ENCODE data around the gene METTL14.

The METTL14 gene

DNA sequence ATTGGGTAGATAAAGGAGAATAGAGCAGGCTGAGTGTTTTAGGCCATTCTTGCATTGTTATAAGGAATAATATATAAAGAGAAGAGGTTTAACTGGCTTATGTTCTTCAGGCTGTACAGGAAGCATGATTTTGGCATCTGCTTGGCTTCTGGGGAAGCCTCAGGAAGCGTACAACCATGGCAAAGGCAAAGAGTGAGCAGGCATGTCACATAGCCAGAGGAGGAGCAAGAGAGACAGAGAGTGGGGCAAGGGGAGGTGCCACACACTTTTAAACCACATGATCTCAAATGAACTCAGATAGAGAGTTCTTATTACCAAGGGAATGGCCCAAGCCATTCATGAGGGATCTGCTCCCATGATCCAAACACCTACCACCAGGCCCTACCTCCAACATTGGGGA lies 4.4 kb upstream of the METTL14 start:
- peaks cover 3% of the 10 kb centered on the region for H3K4me1 ChIP-seq (ENCODE audit: insufficient read depth, poor library complexity, severe bottlenecking)
- DNase-seq (ENCODE audit: low spot score) (no peak), ATAC-seq (ENCODE audit: low read depth) (no peak)
- H3K9me3 ChIP-seq (ENCODE audit: severe bottlenecking), result no peaks in the 10 kb centered on the region
- no peaks in the 10 kb centered on the region for H3K36me3 ChIP-seq (ENCODE audit: low read depth)
- H3K27ac ChIP-seq (ENCODE audit: poor library complexity, severe bottlenecking), result no peak overlapping the region
- no peaks in the 10 kb centered on the region for H3K27me3 ChIP-seq (ENCODE audit: insufficient read depth, poor library complexity, severe bottlenecking)
- H3K4me3 ChIP-seq (ENCODE audit: severe bottlenecking), result no peak overlapping the region
- TF ChIP-seq, protein P1, sequence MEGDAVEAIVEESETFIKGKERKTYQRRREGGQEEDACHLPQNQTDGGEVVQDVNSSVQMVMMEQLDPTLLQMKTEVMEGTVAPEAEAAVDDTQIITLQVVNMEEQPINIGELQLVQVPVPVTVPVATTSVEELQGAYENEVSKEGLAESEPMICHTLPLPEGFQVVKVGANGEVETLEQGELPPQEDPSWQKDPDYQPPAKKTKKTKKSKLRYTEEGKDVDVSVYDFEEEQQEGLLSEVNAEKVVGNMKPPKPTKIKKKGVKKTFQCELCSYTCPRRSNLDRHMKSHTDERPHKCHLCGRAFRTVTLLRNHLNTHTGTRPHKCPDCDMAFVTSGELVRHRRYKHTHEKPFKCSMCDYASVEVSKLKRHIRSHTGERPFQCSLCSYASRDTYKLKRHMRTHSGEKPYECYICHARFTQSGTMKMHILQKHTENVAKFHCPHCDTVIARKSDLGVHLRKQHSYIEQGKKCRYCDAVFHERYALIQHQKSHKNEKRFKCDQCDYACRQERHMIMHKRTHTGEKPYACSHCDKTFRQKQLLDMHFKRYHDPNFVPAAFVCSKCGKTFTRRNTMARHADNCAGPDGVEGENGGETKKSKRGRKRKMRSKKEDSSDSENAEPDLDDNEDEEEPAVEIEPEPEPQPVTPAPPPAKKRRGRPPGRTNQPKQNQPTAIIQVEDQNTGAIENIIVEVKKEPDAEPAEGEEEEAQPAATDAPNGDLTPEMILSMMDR (IDR thresholded peaks at IDR 0.05; ENCODE audit: poor library complexity, severe bottlenecking), result no peak

DNA sequence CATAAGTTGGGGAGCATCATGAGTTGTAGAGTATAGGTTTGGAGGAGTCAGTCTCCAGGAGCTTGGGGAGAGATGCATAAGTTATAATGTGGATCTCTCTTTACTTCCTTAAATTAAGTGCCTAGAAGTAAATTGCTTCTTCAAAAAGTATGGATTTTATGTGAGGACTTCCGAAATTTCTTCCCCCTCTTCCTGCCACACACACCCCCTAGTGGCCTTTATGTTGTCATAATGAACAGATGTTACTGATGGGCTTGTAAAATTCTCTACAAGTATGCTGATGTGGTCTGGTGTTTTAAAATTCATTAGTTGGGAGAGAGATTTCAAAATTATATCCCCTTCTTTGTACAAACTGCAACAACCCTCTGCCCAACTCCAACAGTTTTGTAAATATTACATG lies 2.3 kb upstream of the METTL14 start:
- Histone ChIP-seq H3K27me3 (ENCODE audit: insufficient read depth, poor library complexity, severe bottlenecking) (no peaks in the 10 kb centered on the region), H3K9me3 (ENCODE audit: severe bottlenecking) (no peaks in the 10 kb centered on the region), H3K27ac (ENCODE audit: poor library complexity, severe bottlenecking) (no peak overlapping the region), H3K4me1 (ENCODE audit: insufficient read depth, poor library complexity, severe bottlenecking) (peaks cover 17% of the 10 kb centered on the region), H3K4me3 (ENCODE audit: severe bottlenecking) (no peak overlapping the region), H3K36me3 (ENCODE audit: low read depth) (peaks cover 10% of the 10 kb centered on the region)
- TF ChIP-seq, protein P1 (IDR thresholded peaks at IDR 0.05; ENCODE audit: poor library complexity, severe bottlenecking), result peak; percentile 64
- ATAC-seq (ENCODE audit: low read depth), result no peak
- DNase-seq (ENCODE audit: low spot score), result no peak

DNA sequence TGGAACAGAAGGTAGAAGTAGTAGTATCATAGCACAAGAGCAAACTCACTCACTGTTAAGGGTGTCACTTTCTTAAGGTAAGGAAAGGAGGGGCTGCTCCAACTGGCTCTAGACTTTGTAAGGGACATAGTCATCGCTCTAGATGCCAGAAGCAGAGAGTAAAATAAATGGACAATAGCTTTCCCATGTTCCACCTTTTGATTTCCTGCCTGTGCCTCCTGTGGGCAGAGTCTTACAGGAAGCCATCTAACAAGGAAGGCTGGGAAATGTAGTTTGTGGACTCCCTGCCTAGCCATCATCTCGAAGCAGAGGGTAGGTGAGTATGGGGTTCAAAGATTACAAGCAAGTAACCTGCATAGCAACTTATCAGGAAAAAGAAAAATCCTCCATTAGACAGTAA lies 1.7 kb upstream of the METTL14 start:
- TF ChIP-seq, protein P1 (IDR thresholded peaks at IDR 0.05; ENCODE audit: poor library complexity, severe bottlenecking), result no peak
- H3K36me3 ChIP-seq (ENCODE audit: low read depth), result peaks cover 16% of the 10 kb centered on the region
- H3K27me3 ChIP-seq (ENCODE audit: insufficient read depth, poor library complexity, severe bottlenecking), result no peaks in the 10 kb centered on the region
- peaks cover 17% of the 10 kb centered on the region for H3K4me1 ChIP-seq (ENCODE audit: insufficient read depth, poor library complexity, severe bottlenecking)
- no peak overlapping the region for H3K27ac ChIP-seq (ENCODE audit: poor library complexity, severe bottlenecking)
- H3K4me3 ChIP-seq (ENCODE audit: severe bottlenecking), result no peak overlapping the region
- DNase-seq (ENCODE audit: low spot score), result no peak
- ATAC-seq (ENCODE audit: low read depth), result no peak
- H3K9me3 ChIP-seq (ENCODE audit: severe bottlenecking), result no peaks in the 10 kb centered on the region

DNA sequence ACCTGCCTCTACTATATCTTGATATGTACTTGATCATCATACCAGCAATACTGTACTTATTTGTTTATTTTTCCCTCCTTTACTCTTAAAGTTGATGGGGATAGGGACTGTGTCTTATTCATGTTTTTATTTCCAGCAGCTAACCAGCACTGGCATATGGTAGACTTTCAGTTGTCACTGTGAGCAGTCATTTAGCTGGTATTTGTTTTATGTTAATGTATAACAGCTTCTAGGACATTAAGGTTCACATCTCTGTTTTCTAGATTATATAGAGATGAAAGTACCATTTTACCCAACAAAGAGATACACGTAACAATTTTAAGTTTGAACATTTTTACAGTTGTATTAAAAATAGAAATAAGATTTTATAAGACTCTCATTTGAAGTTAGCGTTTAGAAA lies 17.9 kb downstream of the METTL14 start:
- ATAC-seq (ENCODE audit: low read depth) (no peak), DNase-seq (ENCODE audit: low spot score) (no peak)
- no peaks in the 10 kb centered on the region for H3K4me1 ChIP-seq (ENCODE audit: insufficient read depth, poor library complexity, severe bottlenecking)
- H3K4me3 ChIP-seq (ENCODE audit: severe bottlenecking), result no peak overlapping the region
- H3K27me3 ChIP-seq (ENCODE audit: insufficient read depth, poor library complexity, severe bottlenecking), result no peaks in the 10 kb centered on the region
- no peak overlapping the region for H3K27ac ChIP-seq (ENCODE audit: poor library complexity, severe bottlenecking)
- TF ChIP-seq, protein P1 (IDR thresholded peaks at IDR 0.05; ENCODE audit: poor library complexity, severe bottlenecking), result no peak
- H3K9me3 ChIP-seq (ENCODE audit: severe bottlenecking), result no peaks in the 10 kb centered on the region
- H3K36me3 ChIP-seq (ENCODE audit: low read depth), result peaks cover 87% of the 10 kb centered on the region

DNA sequence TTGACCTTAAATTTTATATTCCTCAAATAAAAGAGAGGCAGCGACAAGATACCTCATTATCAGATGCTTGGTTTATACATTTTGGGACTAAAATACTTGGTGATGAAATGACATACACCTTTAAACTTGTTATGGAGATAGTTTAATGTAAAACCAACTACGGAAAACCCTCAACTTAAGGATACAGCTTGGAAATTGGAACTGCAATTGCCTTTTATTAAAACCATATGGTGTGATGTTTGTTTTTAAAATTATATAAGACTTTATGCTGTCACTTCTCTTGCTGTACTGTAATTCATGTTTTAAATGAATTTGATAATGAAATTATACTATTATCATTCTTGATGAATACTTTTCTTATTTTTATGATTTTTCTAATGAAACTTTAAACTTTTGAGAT lies 25.9 kb downstream of the METTL14 start:
- Histone ChIP-seq H3K4me1 (ENCODE audit: insufficient read depth, poor library complexity, severe bottlenecking) (no peaks in the 10 kb centered on the region), H3K4me3 (ENCODE audit: severe bottlenecking) (no peak overlapping the region), H3K36me3 (ENCODE audit: low read depth) (peaks cover 55% of the 10 kb centered on the region), H3K27me3 (ENCODE audit: insufficient read depth, poor library complexity, severe bottlenecking) (no peaks in the 10 kb centered on the region), H3K9me3 (ENCODE audit: severe bottlenecking) (no peaks in the 10 kb centered on the region), H3K27ac (ENCODE audit: poor library complexity, severe bottlenecking) (no peak overlapping the region)
- DNase-seq (ENCODE audit: low spot score) (no peak), ATAC-seq (ENCODE audit: low read depth) (no peak)
- TF ChIP-seq, protein P1 (IDR thresholded peaks at IDR 0.05; ENCODE audit: poor library complexity, severe bottlenecking), result no peak
